Measurements from ENCODE around the gene FAM228A. TPM values are rescaled to one million over a fixed set of nuclear protein-coding genes. Genes with fewer than 3 reads are reported as not detected.

FAM228A gene
- total RNA-seq, 1 experiment from 2014 or later: not detected

DNA sequence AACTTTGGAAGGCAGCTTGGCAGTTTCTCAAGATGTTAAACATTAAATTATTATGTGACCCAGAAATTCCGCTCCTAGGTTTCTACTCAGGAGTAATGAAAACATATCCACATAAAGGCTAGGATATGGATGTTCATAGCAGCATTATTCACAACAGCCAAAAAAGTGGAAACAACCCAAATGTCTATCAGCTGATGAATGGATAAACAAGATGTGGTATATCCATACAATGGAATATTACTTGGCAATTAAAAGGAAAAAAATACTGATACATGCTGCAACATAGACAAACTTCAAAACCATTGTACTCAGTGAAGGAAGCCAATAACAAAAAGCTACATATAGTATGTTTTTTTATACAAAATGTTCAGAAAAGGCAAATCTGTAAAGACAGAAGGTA is 12.4 kb upstream of the FAM228A start:
- H3K9me2 ChIP-seq (ENCODE audit: insufficient read depth): no peaks in the 10 kb centered on the region
- H3K4me1 ChIP-seq (replicated peaks; ENCODE audit: insufficient read depth): no peaks in the 10 kb centered on the region
- no peaks in the 10 kb centered on the region for H3K79me2 ChIP-seq (ENCODE audit: low read depth)
- H3F3A ChIP-seq (ENCODE audit: insufficient read depth, low read depth): no peaks in the 10 kb centered on the region
- ChIA-PET CTCF (no interaction called here), POLR2A (ENCODE audit: unreplicated experiment) (no interaction called here)
- no peak overlapping the region for H3K27ac ChIP-seq
- BruUV-seq (replicated peaks): no TSS peak
- intact Hi-C loops (cut with micrococcal nuclease; ENCODE audit: unreplicated experiment): no loop called here
- H3K27me3 ChIP-seq (ENCODE audit: insufficient read depth, low read depth): no peaks in the 10 kb centered on the region
- no peaks in the 10 kb centered on the region for H4K20me1 ChIP-seq (ENCODE audit: insufficient read depth)
- no peaks in the 10 kb centered on the region; the same call in 1 of the 2 replicates for H3K9me3 ChIP-seq (ENCODE audit: insufficient read depth, low read depth)
- H2AFZ ChIP-seq: no peak overlapping the region
- TF ChIP-seq EZH2 (IDR thresholded peaks at IDR 0.05; ENCODE audit: low read depth): no peak
- TF ChIP-seq CTCF (conservative IDR thresholded peaks at IDR 0.05): no peak
- DNase-seq: no peak
- H3K4me2 ChIP-seq: no peak overlapping the region
- H3K36me3 ChIP-seq (ENCODE audit: low read depth): no peaks in the 10 kb centered on the region
- no peak overlapping the region for H3K4me3 ChIP-seq

DNA sequence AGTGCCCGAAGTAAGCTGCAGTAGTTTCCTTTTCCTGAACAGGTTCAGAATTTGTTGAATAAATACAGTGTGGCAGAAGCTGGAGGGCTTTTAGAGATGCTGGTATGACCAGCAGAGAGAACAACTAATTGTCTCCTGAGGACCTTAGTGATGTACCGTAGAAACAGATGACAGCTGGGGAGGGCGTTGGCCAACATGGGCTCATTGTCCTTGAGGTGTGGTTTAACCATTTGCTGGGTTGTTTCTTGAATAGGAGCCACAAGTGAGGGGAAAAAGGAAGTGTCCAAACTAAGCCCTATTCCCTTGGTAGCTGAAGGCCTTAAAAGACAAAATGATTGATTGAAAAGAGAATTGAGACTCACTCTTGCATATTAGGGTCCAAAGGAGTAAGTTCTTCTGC is 11.7 kb upstream of the FAM228A start:
- no peak for DNase-seq
- no peaks in the 10 kb centered on the region for H3K79me2 ChIP-seq (ENCODE audit: low read depth)
- no peaks in the 10 kb centered on the region for H3F3A ChIP-seq (ENCODE audit: insufficient read depth, low read depth)
- no peaks in the 10 kb centered on the region for H3K4me1 ChIP-seq (replicated peaks; ENCODE audit: insufficient read depth)
- no TSS peak for BruUV-seq (replicated peaks)
- no peak overlapping the region for H3K4me3 ChIP-seq
- no peaks in the 10 kb centered on the region for H3K36me3 ChIP-seq (ENCODE audit: low read depth)
- ChIA-PET CTCF (no interaction called here), POLR2A (ENCODE audit: unreplicated experiment) (interaction anchor here (0.7 kb wide), 1 partner anchor 672 kb away, joined by 4 read pairs; no protein-coding TSS in a partner anchor)
- no peaks in the 10 kb centered on the region; the same call in 1 of the 2 replicates for H3K9me3 ChIP-seq (ENCODE audit: insufficient read depth, low read depth)
- H3K9me2 ChIP-seq (ENCODE audit: insufficient read depth): no peaks in the 10 kb centered on the region
- H3K4me2 ChIP-seq: no peak overlapping the region
- no peak overlapping the region for H2AFZ ChIP-seq
- no peak overlapping the region for H3K27ac ChIP-seq
- H4K20me1 ChIP-seq (ENCODE audit: insufficient read depth): no peaks in the 10 kb centered on the region
- TF ChIP-seq CTCF (conservative IDR thresholded peaks at IDR 0.05) (no peak), EZH2 (IDR thresholded peaks at IDR 0.05; ENCODE audit: low read depth) (no peak)
- intact Hi-C loops (cut with micrococcal nuclease; ENCODE audit: unreplicated experiment): no loop called here
- no peaks in the 10 kb centered on the region for H3K27me3 ChIP-seq (ENCODE audit: insufficient read depth, low read depth)

DNA sequence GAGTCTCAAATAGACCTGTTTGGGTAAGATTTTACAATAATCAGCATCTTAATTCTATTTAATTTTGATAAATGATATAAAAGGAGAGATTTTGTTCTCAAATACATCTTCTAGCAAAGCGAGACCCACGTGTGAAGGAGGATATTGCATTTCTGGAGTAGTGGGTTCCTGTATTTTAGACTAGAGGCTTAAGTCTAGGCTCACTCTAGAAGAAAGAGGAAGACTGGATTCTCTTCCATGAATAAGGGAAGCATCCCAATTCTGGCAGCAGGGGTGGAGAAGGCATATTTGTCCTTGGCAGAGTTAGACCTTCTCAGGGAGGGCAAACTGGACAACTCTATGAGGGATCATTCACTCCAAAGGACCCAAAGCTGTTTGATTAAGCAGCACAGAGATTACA is 11.3 kb upstream of the FAM228A start:
- TF ChIP-seq EZH2 (IDR thresholded peaks at IDR 0.05; ENCODE audit: low read depth) (no peak), CTCF (conservative IDR thresholded peaks at IDR 0.05) (no peak)
- intact Hi-C loops (cut with micrococcal nuclease; ENCODE audit: unreplicated experiment): no loop called here
- Histone ChIP-seq H3F3A (ENCODE audit: insufficient read depth, low read depth) (no peaks in the 10 kb centered on the region), H3K27me3 (ENCODE audit: insufficient read depth, low read depth) (no peaks in the 10 kb centered on the region), H3K4me1 (replicated peaks; ENCODE audit: insufficient read depth) (no peaks in the 10 kb centered on the region), H4K20me1 (ENCODE audit: insufficient read depth) (no peaks in the 10 kb centered on the region), H3K36me3 (ENCODE audit: low read depth) (no peaks in the 10 kb centered on the region), H3K9me2 (ENCODE audit: insufficient read depth) (no peaks in the 10 kb centered on the region), H3K79me2 (ENCODE audit: low read depth) (no peaks in the 10 kb centered on the region), H3K4me2 (no peak overlapping the region), H3K27ac (no peak overlapping the region), H3K4me3 (no peak overlapping the region), H3K9me3 (ENCODE audit: insufficient read depth, low read depth) (no peaks in the 10 kb centered on the region; the same call in 1 of the 2 replicates), H2AFZ (no peak overlapping the region)
- CTCF ChIA-PET: no interaction called here
- no TSS peak for BruUV-seq (replicated peaks)
- DNase-seq: no peak
- POLR2A ChIA-PET (ENCODE audit: unreplicated experiment): interaction anchor here (0.7 kb wide), 1 partner anchor 673 kb away, joined by 4 read pairs; no protein-coding TSS in a partner anchor

Data from PC-9 (cell line).